ENCODE data around the gene TSPAN17. TPM values are rescaled to one million over a fixed set of nuclear protein-coding genes. Genes with fewer than 3 reads are reported as not detected.

TSPAN17 gene
- total and polyA plus RNA-seq, 2 experiments from 2014 or later = 11.7 to 52.1 TPM

- no peak overlapping the region for H3K27ac Mint-ChIP-seq
- H3K27me3 Mint-ChIP-seq (ENCODE audit: insufficient read depth, low read depth, poor library complexity) = peaks cover 36% of the 10 kb centered on the region
- TF ChIP-seq, protein P1, sequence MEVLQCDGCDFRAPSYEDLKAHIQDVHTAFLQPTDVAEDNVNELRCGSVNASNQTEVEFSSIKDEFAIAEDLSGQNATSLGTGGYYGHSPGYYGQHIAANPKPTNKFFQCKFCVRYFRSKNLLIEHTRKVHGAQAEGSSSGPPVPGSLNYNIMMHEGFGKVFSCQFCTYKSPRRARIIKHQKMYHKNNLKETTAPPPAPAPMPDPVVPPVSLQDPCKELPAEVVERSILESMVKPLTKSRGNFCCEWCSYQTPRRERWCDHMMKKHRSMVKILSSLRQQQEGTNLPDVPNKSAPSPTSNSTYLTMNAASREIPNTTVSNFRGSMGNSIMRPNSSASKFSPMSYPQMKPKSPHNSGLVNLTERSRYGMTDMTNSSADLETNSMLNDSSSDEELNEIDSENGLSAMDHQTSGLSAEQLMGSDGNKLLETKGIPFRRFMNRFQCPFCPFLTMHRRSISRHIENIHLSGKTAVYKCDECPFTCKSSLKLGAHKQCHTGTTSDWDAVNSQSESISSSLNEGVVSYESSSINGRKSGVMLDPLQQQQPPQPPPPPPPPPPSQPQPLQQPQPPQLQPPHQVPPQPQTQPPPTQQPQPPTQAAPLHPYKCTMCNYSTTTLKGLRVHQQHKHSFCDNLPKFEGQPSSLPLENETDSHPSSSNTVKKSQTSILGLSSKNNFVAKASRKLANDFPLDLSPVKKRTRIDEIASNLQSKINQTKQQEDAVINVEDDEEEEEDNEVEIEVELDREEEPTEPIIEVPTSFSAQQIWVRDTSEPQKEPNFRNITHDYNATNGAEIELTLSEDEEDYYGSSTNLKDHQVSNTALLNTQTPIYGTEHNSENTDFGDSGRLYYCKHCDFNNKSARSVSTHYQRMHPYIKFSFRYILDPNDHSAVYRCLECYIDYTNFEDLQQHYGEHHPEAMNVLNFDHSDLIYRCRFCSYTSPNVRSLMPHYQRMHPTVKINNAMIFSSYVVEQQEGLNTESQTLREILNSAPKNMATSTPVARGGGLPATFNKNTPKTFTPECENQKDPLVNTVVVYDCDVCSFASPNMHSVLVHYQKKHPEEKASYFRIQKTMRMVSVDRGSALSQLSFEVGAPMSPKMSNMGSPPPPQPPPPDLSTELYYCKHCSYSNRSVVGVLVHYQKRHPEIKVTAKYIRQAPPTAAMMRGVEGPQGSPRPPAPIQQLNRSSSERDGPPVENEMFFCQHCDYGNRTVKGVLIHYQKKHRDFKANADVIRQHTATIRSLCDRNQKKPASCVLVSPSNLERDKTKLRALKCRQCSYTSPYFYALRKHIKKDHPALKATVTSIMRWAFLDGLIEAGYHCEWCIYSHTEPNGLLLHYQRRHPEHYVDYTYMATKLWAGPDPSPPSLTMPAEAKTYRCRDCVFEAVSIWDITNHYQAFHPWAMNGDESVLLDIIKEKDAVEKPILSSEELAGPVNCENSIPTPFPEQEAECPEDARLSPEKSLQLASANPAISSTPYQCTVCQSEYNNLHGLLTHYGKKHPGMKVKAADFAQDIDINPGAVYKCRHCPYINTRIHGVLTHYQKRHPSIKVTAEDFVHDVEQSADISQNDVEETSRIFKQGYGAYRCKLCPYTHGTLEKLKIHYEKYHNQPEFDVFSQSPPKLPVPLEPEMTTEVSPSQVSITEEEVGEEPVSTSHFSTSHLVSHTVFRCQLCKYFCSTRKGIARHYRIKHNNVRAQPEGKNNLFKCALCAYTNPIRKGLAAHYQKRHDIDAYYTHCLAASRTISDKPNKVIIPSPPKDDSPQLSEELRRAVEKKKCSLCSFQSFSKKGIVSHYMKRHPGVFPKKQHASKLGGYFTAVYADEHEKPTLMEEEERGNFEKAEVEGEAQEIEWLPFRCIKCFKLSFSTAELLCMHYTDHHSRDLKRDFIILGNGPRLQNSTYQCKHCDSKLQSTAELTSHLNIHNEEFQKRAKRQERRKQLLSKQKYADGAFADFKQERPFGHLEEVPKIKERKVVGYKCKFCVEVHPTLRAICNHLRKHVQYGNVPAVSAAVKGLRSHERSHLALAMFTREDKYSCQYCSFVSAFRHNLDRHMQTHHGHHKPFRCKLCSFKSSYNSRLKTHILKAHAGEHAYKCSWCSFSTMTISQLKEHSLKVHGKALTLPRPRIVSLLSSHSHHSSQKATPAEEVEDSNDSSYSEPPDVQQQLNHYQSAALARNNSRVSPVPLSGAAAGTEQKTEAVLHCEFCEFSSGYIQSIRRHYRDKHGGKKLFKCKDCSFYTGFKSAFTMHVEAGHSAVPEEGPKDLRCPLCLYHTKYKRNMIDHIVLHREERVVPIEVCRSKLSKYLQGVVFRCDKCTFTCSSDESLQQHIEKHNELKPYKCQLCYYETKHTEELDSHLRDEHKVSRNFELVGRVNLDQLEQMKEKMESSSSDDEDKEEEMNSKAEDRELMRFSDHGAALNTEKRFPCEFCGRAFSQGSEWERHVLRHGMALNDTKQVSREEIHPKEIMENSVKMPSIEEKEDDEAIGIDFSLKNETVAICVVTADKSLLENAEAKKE (CRISPR knock-in tag; IDR thresholded peaks at IDR 0.05) = no peak
- H3K9me2 ChIP-seq (ENCODE audit: insufficient read depth) = no peaks in the 10 kb centered on the region
- DNase-seq (ENCODE audit: low spot score) (no peak), ATAC-seq (no peak)
- no peak overlapping the region for H3K4me3 ChIP-seq
- H3K27me3 ChIP-seq (ENCODE audit: insufficient read depth) = peaks cover 31% of the 10 kb centered on the region
- H3K36me3 ChIP-seq (ENCODE audit: insufficient read depth) = no peaks in the 10 kb centered on the region
- no peaks in the 10 kb centered on the region for H3K79me2 ChIP-seq (replicated peaks; ENCODE audit: insufficient read depth)
- peaks cover 5% of the 10 kb centered on the region; the same call in 1 of the 2 replicates for H3F3A ChIP-seq (replicated peaks; ENCODE audit: low read depth)
- H3K36me3 Mint-ChIP-seq (ENCODE audit: low read depth) = no peaks in the 10 kb centered on the region
- H3K4me1 ChIP-seq (ENCODE audit: insufficient read depth) = peaks cover 13% of the 10 kb centered on the region
- peaks cover 31% of the 10 kb centered on the region for H3K4me1 Mint-ChIP-seq
- no peak overlapping the region for H3K4me2 ChIP-seq
- no peaks in the 10 kb centered on the region; the same call in 2 of the 3 replicates for H3K9me3 Mint-ChIP-seq
- H3K4me3 Mint-ChIP-seq = no peak overlapping the region; the same call in 2 of the 3 replicates
- H4K20me1 ChIP-seq (replicated peaks; ENCODE audit: insufficient read depth) = peaks cover 6% of the 10 kb centered on the region; the same call in 1 of the 2 replicates
- no peak overlapping the region for H2AFZ ChIP-seq
- no peak overlapping the region for H3K27ac ChIP-seq (ENCODE audit: low read depth)
Measured at GRCh38 chr5:176625966-176626875, 21.1 kb upstream of the TSPAN17 start.

DNA sequence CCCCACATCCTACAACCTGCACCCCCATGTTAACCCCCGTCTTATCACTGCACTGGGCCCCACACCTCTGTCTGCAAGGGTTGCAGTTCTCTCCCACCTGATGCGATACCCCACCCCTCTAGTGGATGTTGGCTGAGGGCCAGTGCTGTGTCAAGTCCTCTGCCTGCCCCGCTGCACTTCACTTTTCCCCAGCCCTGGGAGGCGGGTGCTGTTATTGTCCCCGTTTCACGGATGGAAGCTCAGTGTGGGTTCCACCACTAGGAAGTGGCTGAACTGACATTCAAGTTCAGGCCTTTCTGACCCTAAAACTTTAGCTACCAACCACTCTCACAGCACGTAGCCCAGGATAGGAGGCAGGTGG is 20.4 kb upstream of the TSPAN17 start:
- Histone ChIP-seq H4K20me1 (replicated peaks; ENCODE audit: insufficient read depth) (peaks cover 6% of the 10 kb centered on the region; the same call in 1 of the 2 replicates), H3K27ac (ENCODE audit: low read depth) (no peak overlapping the region), H3K36me3 (ENCODE audit: insufficient read depth) (no peaks in the 10 kb centered on the region), H2AFZ (no peak overlapping the region), H3K79me2 (replicated peaks; ENCODE audit: insufficient read depth) (no peaks in the 10 kb centered on the region), H3K27me3 (ENCODE audit: insufficient read depth) (peaks cover 35% of the 10 kb centered on the region), H3K4me2 (no peak overlapping the region), H3K4me3 (no peak overlapping the region), H3K4me1 (ENCODE audit: insufficient read depth) (peaks cover 15% of the 10 kb centered on the region), H3K9me2 (ENCODE audit: insufficient read depth) (no peaks in the 10 kb centered on the region), H3F3A (replicated peaks; ENCODE audit: low read depth) (peaks cover 5% of the 10 kb centered on the region; the same call in 1 of the 2 replicates)
- TF ChIP-seq EZH2 (IDR thresholded peaks at IDR 0.05; ENCODE audit: low read depth, unreplicated experiment) = no peak
- no peak overlapping the region; the same call in 2 of the 3 replicates for H3K4me3 Mint-ChIP-seq
- no peaks in the 10 kb centered on the region for H3K36me3 Mint-ChIP-seq (ENCODE audit: low read depth)
- DNase-seq (ENCODE audit: low spot score) (no peak), ATAC-seq (no peak)
- H3K4me1 Mint-ChIP-seq = peaks cover 32% of the 10 kb centered on the region
- H3K27me3 Mint-ChIP-seq (ENCODE audit: insufficient read depth, low read depth, poor library complexity) = peaks cover 43% of the 10 kb centered on the region
- peak overlapping the region; percentile 24; the same call in 1 of the 2 replicates for H3K27ac Mint-ChIP-seq
- peaks cover 2% of the 10 kb centered on the region; the same call in 2 of the 3 replicates for H3K9me3 Mint-ChIP-seq
